HCT116 (cell line): ENCODE results near the gene SLC46A1. TPM values are rescaled to one million over a fixed set of nuclear protein-coding genes. Genes with fewer than 3 reads are reported as not detected.

Experiments used
- ATAC-seq: fragments of 200-7000 bp; cut with Tn5 transposase; 2 replicates; pipeline ENCODE4 v1.9.1; 2020; ENCODE audit warnings: mild to moderate bottlenecking, moderate library complexity
- BruUV-seq: library from RNA; stranded (reverse); fragments of 400-500 nt; replicated peaks from 2 replicates; lab custom pipeline; 2021; lab: Mats Ljungman, UMichigan
- CTCF ChIA-PET: fragments of 300-600 bp; sonication (Branson Sonifier 250); formaldehyde crosslinking; loops from one replicate; lab custom pipeline; 2021; ENCODE audit warnings: antibody characterized with exemption; lab: Charles Lee
- POLR2A ChIA-PET: fragments of 300-600, 350-600 bp; sonication (Branson Sonifier 250); formaldehyde crosslinking; loops from one replicate; lab custom pipeline; 2021; ENCODE audit warnings: antibody characterized with exemption; lab: Charles Lee
- RAD21 ChIA-PET, 2 experiments: fragments of 300-600 bp; sonication (Branson Sonifier 250); formaldehyde crosslinking; loops; one replicate each; lab custom pipeline; 2023; ENCODE audit warnings: low total read pairs in 2 of 2; ENCODE audit not compliant: uncharacterized antibody in 2 of 2, unreplicated experiment in 2 of 2, low non-redundant PET in 1 of 2; lab: Charles Lee
- DNase-seq: peaks from one replicate; pipeline ENCODE4 v3.0.0-alpha.2; 2010; ENCODE audit warnings: low read depth, low spot score
- H2AFZ ChIP-seq: fragments of 200-600 bp; shearing (Covaris generic), sonication (generic); 2 replicates; pipeline ENCODE4 v1.6.1; 2017; ENCODE audit warnings: low read depth, mixed run types, mixed read lengths, antibody characterized with exemption, low read length; ENCODE audit not compliant: poor library complexity, severe bottlenecking
- H3K27ac ChIP-seq: 2 replicates; pipeline ENCODE4 v1.5.1; 2012; ENCODE audit warnings: low read depth, low read length
- H3K27me3 ChIP-seq: fragments of 200-600 bp; sonication (generic); 2 replicates; pipeline ENCODE4 v1.6.1; 2016; ENCODE audit warnings: mixed run types, low read length, mixed read lengths; ENCODE audit not compliant: insufficient read depth
- H3K36me3 ChIP-seq, 2 experiments: fragments of 200-500 bp in 1 of 2; fragments of 200-600 bp in 1 of 2; sonication (Bioruptor generic) in 1 of 2; sonication (generic) in 1 of 2; 2 replicates each; pipeline versions ENCODE4 v1.5.1 to v1.6.1; 2014 to 2016; ENCODE audit warnings: low read length in 2 of 2, inconsistent platforms in 1 of 2, mixed read lengths in 1 of 2, mixed run types in 1 of 2; ENCODE audit not compliant: insufficient read depth in 2 of 2, control insufficient read depth in 1 of 2
- H3K4me1 ChIP-seq, 2 experiments: fragments of 200-600 bp in 1 of 2; sonication (generic) in 1 of 2; 2 replicates each; pipeline versions ENCODE4 v1.5.1 to v1.6.1; 2012 to 2017; ENCODE audit warnings: low read length in 2 of 2, inconsistent platforms in 1 of 2, mild to moderate bottlenecking in 1 of 2, mixed read lengths in 1 of 2, mixed run types in 1 of 2, moderate library complexity in 1 of 2; ENCODE audit not compliant: insufficient read depth in 2 of 2, control insufficient read depth in 1 of 2
- H3K4me2 ChIP-seq: fragments of 200-600 bp; sonication (generic); 2 replicates; pipeline ENCODE4 v1.6.1; 2017; ENCODE audit warnings: mixed run types, low read length, mixed read lengths
- H3K4me3 ChIP-seq, 2 experiments: fragments of 200-600 bp in 1 of 2; sonication (generic) in 1 of 2; replicated peaks in 1 of 2; 2 replicates each; pipeline ENCODE4 v1.5.1; 2011 to 2016; ENCODE audit warnings: low read length in 2 of 2, control low read depth in 1 of 2, low read depth in 1 of 2, mild to moderate bottlenecking in 1 of 2, mixed read lengths in 1 of 2, mixed run types in 1 of 2
- H3K79me2 ChIP-seq: fragments of 200-600 bp; sonication (generic); 2 replicates; pipeline ENCODE4 v1.6.1; 2017; ENCODE audit warnings: mild to moderate bottlenecking, mixed run types, low read length, moderate library complexity, mixed read lengths; ENCODE audit not compliant: insufficient read depth
- H3K9ac ChIP-seq: fragments of 200-600 bp; sonication (generic); 2 replicates; pipeline ENCODE4 v1.6.1; 2016; ENCODE audit warnings: low read length, mixed read lengths
- H3K9me2 ChIP-seq: fragments of 200-600 bp; sonication (generic), shearing (Covaris generic); 2 replicates; pipeline ENCODE4 v1.6.1; 2017; ENCODE audit warnings: mixed run types, mild to moderate bottlenecking, moderate library complexity; ENCODE audit not compliant: insufficient read depth
- H3K9me3 ChIP-seq, 2 experiments: fragments of 200-500 bp in 1 of 2; fragments of 200-600 bp in 1 of 2; sonication (Bioruptor generic) in 1 of 2; sonication (generic) in 1 of 2; 2 replicates each; pipeline ENCODE4 v1.6.1; 2014 to 2017; ENCODE audit warnings: low read length in 2 of 2, mixed read lengths in 2 of 2, inconsistent platforms in 1 of 2, low read depth in 1 of 2, mild to moderate bottlenecking in 1 of 2, mixed run types in 1 of 2, moderate library complexity in 1 of 2; ENCODE audit not compliant: control insufficient read depth in 1 of 2, insufficient read depth in 1 of 2
- H4K20me1 ChIP-seq: fragments of 200-600 bp; sonication (generic), shearing (Covaris generic); 2 replicates; pipeline ENCODE4 v1.6.1; 2017; ENCODE audit warnings: mixed run types, mild to moderate bottlenecking, moderate library complexity; ENCODE audit not compliant: insufficient read depth
- CBX3 ChIP-seq: IDR thresholded peaks from 2 replicates; pipeline ENCODE4 v1.6.1; 2012; ENCODE audit warnings: low read depth
- CEBPB ChIP-seq: IDR thresholded peaks from 2 replicates; pipeline ENCODE4 v1.6.1; 2012; ENCODE audit warnings: low read depth
- EGR1 ChIP-seq: IDR thresholded peaks from 2 replicates; pipeline ENCODE4 v1.6.1; 2012; ENCODE audit warnings: low read depth
- ELF1 ChIP-seq: IDR thresholded peaks from 2 replicates; pipeline ENCODE4 v1.6.1; 2012; ENCODE audit warnings: low read depth, borderline replicate concordance
- FOSL1 ChIP-seq: IDR thresholded peaks from 2 replicates; pipeline ENCODE4 v1.6.1; 2012; ENCODE audit warnings: low read depth
- JUND ChIP-seq: IDR thresholded peaks from 2 replicates; pipeline ENCODE4 v1.6.1; 2012
- POLR2A ChIP-seq: IDR thresholded peaks from 2 replicates; pipeline ENCODE4 v1.7.0; 2011; ENCODE audit warnings: borderline replicate concordance; ENCODE audit not compliant: insufficient read depth, insufficient read length; ENCODE audit errors: extremely low read depth
- POLR2AphosphoS5 ChIP-seq: IDR thresholded peaks from 2 replicates; pipeline ENCODE4 v1.6.1; 2011; ENCODE audit warnings: mild to moderate bottlenecking, low read depth, low read length, moderate library complexity
- SIN3A ChIP-seq: IDR thresholded peaks from 2 replicates; pipeline ENCODE4 v1.6.1; 2012; ENCODE audit warnings: low read depth
- SRF ChIP-seq: IDR thresholded peaks from 2 replicates; pipeline ENCODE4 v1.6.1; 2012; ENCODE audit warnings: low read depth
- TCF7L2 ChIP-seq: IDR thresholded peaks from 2 replicates; pipeline ENCODE4 v1.7.0; 2011; ENCODE audit warnings: borderline replicate concordance, inconsistent platforms; ENCODE audit not compliant: insufficient read depth, insufficient read length; ENCODE audit errors: extremely low read depth
- ZFX ChIP-seq: fragments of 450-650 bp; IDR thresholded peaks from 2 replicates; pipeline ENCODE4 v1.6.1; 2017
- intact Hi-C: fragments of 100-400 bp; cut with micrococcal nuclease; formaldehyde crosslinking; loops from 2 replicates; pipeline ENCODE4 v1.10.0; 2022
- total RNA-seq: library from RNA; stranded (reverse); gene quantifications from one replicate; pipeline ENCODE4 v1.2.1, GENCODE V29; 2021; ENCODE audit not compliant: unreplicated experiment
- TF ChIP-seq, protein P1 (sequence below): IDR thresholded peaks from 2 replicates; pipeline ENCODE4 v1.6.1; 2012
- TF ChIP-seq, protein P2 (sequence below), 3 experiments: fragments of 200-600 bp in 1 of 3; sonication (generic) in 1 of 3; IDR thresholded peaks in 2 of 3; conservative IDR thresholded peaks in 1 of 3; 2 replicates each; pipeline ENCODE4 v1.5.1; 2012 to 2017; ENCODE audit warnings: low read depth in 2 of 3, low read length in 2 of 3, antibody characterized with exemption in 1 of 3, borderline replicate concordance in 1 of 3, control low read depth in 1 of 3, mild to moderate bottlenecking in 1 of 3, mixed read lengths in 1 of 3, mixed run types in 1 of 3, moderate library complexity in 1 of 3; ENCODE audit not compliant: insufficient read depth in 1 of 3
- TF ChIP-seq, protein P3 (sequence below): IDR thresholded peaks from 2 replicates; pipeline ENCODE4 v1.6.1; 2011; ENCODE audit warnings: mild to moderate bottlenecking, low read length, moderate library complexity; ENCODE audit not compliant: insufficient replicate concordance; ENCODE audit errors: extremely low read depth
- TF ChIP-seq, protein P4 (sequence below): IDR thresholded peaks from 2 replicates; pipeline ENCODE4 v1.6.1; 2012

The SLC46A1 gene
- total RNA-seq, 1 experiment from 2014 or later: 17.8 TPM

DNA sequence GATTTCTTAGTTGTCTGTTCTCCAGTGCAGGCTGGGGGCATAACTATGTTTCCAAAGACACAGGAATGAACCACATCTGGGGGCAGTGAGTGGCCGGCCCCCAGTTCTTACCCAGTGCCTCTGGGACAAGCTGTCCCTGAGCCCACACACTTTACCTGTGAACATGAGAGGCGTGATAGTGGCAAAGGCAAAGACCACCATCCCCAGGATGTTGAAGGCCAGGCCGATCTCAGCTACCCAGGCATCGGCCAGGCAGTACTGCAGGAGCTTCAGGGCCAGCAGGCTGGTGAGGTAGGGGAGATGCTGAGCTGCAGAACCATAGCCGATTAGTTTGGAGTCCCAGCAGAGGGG, 1.6 kb downstream of the SLC46A1 start:
- Histone ChIP-seq H3K4me2 (no peak overlapping the region), H2AFZ (no peak overlapping the region), H3K79me2 (peaks cover 12% of the 10 kb centered on the region; the same call in 1 of the 2 replicates), H3K27me3 (no peaks in the 10 kb centered on the region), H3K27ac (no peak overlapping the region), H3K9me2 (no peaks in the 10 kb centered on the region), H4K20me1 (no peaks in the 10 kb centered on the region), H3K4me1 (peaks cover 4 to 26% of the 10 kb centered on the region in 2 experiments; a peak in 3 of 4 replicates), H3K9ac (no peak overlapping the region), H3K4me3 (no peak overlapping the region), H3K9me3 (no peaks in the 10 kb centered on the region), H3K36me3 (peaks cover 18 to 24% of the 10 kb centered on the region in 2 experiments; a peak in 3 of 4 replicates)
- DNase-seq (no peak), ATAC-seq (no peak)
- TF ChIP-seq FOSL1: no peak
- TF ChIP-seq, protein P1, sequence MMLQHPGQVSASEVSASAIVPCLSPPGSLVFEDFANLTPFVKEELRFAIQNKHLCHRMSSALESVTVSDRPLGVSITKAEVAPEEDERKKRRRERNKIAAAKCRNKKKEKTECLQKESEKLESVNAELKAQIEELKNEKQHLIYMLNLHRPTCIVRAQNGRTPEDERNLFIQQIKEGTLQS: no peak
- no peak for TF ChIP-seq ZFX
- TF ChIP-seq CBX3: no peak
- TF ChIP-seq TCF7L2: no peak
- no peak for TF ChIP-seq CEBPB
- TF ChIP-seq SRF: no peak
- TF ChIP-seq ELF1: no peak
- TF ChIP-seq, protein P2, sequence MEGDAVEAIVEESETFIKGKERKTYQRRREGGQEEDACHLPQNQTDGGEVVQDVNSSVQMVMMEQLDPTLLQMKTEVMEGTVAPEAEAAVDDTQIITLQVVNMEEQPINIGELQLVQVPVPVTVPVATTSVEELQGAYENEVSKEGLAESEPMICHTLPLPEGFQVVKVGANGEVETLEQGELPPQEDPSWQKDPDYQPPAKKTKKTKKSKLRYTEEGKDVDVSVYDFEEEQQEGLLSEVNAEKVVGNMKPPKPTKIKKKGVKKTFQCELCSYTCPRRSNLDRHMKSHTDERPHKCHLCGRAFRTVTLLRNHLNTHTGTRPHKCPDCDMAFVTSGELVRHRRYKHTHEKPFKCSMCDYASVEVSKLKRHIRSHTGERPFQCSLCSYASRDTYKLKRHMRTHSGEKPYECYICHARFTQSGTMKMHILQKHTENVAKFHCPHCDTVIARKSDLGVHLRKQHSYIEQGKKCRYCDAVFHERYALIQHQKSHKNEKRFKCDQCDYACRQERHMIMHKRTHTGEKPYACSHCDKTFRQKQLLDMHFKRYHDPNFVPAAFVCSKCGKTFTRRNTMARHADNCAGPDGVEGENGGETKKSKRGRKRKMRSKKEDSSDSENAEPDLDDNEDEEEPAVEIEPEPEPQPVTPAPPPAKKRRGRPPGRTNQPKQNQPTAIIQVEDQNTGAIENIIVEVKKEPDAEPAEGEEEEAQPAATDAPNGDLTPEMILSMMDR (IDR thresholded peaks at IDR 0.05 in 2 of 3, conservative IDR thresholded peaks at IDR 0.05 in 1 of 3; ENCODE audit: borderline replicate concordance in 1 of 3, insufficient read depth in 1 of 3, low read depth in 2 of 3, low read length in 2 of 3): no peak
- no peak for TF ChIP-seq SIN3A
- no peak for TF ChIP-seq EGR1
- TF ChIP-seq, protein P3, sequence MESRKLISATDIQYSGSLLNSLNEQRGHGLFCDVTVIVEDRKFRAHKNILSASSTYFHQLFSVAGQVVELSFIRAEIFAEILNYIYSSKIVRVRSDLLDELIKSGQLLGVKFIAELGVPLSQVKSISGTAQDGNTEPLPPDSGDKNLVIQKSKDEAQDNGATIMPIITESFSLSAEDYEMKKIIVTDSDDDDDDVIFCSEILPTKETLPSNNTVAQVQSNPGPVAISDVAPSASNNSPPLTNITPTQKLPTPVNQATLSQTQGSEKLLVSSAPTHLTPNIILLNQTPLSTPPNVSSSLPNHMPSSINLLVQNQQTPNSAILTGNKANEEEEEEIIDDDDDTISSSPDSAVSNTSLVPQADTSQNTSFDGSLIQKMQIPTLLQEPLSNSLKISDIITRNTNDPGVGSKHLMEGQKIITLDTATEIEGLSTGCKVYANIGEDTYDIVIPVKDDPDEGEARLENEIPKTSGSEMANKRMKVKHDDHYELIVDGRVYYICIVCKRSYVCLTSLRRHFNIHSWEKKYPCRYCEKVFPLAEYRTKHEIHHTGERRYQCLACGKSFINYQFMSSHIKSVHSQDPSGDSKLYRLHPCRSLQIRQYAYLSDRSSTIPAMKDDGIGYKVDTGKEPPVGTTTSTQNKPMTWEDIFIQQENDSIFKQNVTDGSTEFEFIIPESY: no peak
- TF ChIP-seq POLR2A: no peak
- no peak for TF ChIP-seq JUND
- TF ChIP-seq, protein P4, sequence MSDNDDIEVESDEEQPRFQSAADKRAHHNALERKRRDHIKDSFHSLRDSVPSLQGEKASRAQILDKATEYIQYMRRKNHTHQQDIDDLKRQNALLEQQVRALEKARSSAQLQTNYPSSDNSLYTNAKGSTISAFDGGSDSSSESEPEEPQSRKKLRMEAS: no peak
- TF ChIP-seq POLR2AphosphoS5: no peak
- ChIA-PET CTCF (interaction anchor here (2.6 kb wide), 1 partner anchor 13 kb away, joined by 13 read pairs; no protein-coding TSS in a partner anchor), POLR2A (no interaction called here), RAD21 (no interaction called here)
- BruUV-seq: no TSS peak
- intact Hi-C loops: no loop called here
